Bone marrow (tissue), 2 donors: ENCODE results near the gene PRCD.
A peak's percentile ranks its signal among the peaks of the same experiment; 100 is the strongest.
"Not testable (repeated sequence)": the region's sequence is repeated elsewhere in the genome, so short reads cannot be mapped to it uniquely, and the experiment has no call there.

Experiments used
- DNase-seq, 2 donors: peaks; one replicate each; lab custom pipeline; 2025; lab: John Stamatoyannopoulos, UW

Gene PRCD

DNA sequence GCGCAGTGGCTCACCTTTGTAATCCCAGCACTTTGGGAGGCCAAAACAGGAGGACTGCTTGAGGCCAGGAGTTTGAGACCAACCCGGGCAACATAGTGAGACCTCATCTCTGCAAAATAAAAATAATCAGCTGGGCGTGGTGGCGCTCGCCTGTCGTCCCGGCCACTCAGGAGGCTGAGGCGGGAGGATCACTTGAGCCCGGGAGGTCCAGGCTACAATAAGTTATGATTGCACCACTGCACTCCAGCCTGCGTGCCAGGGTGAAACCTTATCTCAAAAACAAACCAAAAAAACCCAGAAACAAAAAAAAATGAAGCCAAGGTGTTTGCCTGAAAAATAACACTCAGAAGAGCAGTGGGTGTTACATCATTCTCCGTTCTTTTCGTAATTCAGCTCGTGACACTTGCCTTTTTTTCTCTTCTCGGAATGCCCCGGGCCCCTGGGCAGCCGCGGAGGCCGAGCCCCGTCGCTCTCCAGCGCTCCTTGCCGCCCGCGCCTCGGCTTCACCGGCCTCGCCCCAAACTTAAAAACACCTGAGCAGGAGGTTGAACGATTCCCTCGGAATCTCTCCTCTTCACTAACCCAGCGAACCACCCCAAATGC, 17.0 kb downstream of the PRCD start:
- no peak for DNase-seq

GRCh38 chr17:76557368-76558197, 17.7 kb downstream of the PRCD start:
- peak; percentile 76 to 97 for DNase-seq

DNA sequence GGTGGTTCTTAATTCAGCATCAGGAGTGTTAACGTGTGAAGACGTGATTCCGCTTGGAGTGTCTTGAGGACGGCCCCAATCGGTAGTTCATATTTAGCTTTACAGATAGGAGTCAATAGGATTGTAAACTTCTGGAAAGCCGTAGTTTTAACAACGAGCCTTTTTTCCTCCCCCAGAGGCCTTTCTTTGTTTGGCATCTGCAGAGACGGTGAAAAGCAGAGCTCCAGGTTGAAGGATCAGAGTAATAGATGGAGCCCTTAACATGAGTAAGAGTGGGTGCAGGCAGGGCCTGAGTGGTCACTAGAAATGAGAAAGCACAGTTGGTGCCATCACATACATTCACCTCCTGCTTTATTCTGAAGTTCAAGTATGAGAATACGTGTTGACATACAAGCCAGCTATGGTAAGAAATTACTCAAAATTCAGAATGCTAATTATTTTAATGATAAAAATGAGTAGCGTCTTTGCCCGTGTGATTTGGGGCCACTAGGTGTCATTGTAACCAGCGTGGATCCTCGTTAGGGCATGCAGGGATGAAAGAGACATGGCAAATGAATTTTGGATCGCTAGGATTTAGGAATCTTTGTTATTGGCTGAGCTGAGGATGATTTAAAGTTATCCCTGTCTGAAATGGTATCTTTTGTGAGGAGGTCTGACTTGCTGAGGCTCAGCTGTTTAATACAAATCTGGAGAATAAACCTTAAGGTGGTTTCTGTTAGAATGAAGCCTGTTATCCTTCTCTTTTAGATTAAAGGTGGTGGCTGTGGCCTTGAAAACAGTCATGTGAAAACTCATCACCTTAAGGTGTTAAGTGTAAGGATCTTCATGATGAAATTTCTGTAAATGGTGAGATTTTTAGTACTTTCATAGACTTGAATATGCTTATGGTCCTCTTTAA, 18.6 kb downstream of the PRCD start:
- no peak for DNase-seq

- DNase-seq = not testable (repeated sequence)
These were observed 19.6 kb downstream of the PRCD start for GRCh38 chr17:76559460-76559859.

DNA sequence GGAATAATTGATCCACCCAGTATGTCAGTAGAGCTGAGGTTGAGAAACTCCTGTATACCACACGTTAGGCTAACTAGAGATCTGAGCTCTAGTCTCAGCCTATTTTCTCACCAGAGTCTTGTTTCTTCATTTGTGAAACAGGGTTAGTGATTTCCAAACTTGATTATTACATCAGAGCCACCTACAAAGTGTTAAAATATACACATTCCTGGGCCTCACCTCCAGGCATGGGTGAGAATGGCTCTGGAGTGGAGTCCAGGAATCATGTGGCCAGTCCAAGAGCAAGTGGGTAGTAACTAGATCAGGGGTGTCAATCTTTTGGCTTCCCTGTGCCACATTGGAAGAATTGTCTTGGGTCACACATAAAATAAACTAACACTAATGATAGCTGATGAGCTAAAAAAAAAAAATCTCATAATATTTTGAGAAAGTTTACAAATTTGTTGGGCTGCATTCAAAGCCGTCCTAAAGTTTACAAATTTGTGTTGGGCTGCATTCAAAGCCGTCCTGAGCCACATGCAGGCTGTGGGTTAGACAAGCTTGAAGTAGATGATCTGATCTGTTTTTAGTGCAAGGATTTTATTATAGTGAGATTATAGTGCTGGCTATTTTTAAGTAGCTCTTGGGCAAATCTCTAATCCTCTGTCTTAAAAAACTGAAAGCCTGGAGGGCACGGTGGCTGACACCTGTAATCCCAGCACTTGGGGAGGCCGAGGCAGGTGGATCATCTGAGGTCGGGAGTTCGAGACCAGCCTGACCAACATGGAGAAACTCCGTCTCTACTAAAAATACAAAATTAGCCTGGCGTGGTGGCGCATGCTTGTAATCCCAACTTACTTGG, 20.4 kb downstream of the PRCD start:
- DNase-seq = no peak

- DNase-seq = no peak
These were observed 21.0 kb downstream of the PRCD start for GRCh38 chr17:76560877-76561221.

DNA sequence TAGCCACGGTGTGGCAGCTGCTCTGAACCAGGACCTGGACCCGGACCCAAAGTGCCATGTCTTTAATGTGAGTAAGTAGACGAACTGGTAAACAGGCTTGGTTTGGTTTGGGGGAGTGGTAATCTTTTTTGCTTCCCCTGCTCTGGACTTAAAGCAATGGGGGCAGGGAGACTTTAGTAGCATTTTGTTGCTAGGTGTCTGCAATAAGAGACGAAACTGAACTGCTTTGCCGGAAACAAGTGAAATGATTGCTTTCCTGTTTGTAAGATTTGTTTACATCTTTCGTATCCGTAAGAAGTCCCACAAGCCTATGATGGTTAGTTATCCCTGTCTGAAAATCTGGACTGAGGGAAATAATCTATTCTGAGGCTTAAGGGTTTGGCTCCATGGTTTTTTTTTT, 21.5 kb downstream of the PRCD start:
- no peak for DNase-seq

DNA sequence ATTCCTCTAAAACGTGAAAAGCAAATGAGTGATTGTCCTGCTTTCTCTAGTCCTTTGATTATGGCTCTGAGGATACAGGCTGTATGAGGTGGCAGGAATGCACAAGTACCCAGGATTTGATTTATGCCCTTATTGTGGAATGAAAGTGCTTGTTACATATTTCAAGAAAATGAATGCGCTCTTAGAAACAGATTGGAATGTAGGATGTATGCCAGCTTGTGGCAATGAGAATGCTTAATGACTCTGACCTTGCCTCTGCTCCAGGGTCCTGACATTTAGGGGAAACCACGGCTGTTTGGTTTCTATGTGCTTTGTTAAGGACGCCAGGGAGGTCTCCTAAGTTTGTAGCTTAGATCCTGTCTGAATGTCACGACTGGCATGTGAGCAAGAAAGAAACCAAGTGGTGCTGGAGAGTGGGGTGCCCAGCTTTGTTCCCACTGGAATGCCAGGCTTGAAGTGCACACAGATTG, 22.0 kb downstream of the PRCD start:
- no peak for DNase-seq

DNA sequence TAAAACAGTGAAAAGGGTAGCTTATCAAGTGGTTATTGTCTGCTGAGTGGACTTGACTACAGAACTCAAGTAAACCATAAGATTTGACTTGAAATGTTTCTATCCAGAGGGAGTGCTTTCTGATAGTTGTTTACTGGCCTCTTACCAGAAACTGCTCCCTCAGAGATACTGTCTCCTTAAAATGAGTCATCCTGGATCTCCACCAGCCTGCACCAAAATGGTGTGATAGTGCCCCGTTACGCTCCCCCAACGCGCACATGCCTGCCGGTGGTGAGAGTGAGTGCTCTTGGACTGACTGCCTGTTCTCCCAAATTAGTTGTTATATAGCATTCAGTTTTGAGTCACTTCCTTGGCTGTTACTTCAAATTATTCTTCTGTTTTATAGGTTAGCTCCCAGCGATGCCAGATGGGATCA, 22.9 kb downstream of the PRCD start:
- peak in 1 of 2 donors; percentile 33 for DNase-seq

GRCh38 chr17:76563359-76563758, 23.5 kb downstream of the PRCD start:
- DNase-seq = not testable (repeated sequence)

DNA sequence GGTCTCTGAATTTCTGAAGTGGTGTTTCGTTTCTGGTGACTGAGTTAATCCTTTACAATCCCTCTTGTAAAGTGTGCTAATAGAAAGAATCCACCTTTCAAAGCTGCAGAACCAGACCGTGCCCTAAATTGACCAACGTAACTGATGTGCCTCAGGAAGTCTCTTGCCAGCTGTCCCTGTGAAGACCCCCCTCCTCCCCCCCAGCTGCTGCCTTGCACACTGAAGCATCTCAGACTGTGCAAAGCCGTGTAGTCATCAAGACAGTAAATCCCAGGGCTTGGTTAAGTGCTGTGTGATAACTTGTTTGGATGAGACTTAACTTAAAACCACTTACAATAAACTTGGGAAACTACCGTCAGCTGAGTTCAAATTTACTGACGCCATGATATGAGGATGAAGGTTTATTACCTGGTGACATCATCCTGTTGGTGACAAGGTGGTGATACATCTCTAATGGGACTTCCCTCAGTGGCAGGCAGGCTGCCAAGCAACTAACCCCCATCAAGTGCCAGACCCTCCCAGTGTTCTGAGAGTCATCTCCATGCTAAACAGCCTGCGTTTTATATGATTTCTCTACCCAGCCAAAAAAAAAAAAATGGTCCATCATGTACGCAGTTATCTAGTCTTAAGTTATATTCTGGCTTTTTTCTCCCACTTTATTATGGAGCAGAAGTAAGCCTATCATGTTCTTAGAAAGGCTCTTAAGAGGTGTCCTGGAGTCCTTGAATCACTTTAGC, 25.3 kb downstream of the PRCD start:
- DNase-seq = not testable (repeated sequence)

- no peak for DNase-seq
These were observed 26.1 kb downstream of the PRCD start for GRCh38 chr17:76565728-76566612.

DNA sequence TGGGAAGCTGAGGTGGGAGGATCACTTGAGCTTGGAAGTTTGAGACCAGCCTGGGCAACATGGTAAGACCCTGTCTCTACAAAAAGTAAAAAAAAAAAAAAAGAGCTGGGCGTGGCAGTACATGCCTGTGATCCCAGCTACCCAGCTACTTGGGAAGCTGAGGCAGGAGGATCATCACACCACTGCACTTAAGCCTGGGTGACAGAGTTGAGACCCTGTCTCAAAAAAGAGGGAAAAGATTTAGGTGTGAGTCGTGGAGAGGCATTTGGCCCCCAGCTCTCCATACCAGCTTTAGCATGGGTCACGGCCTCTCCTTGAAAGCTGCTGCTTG, 26.7 kb downstream of the PRCD start:
- no peak for DNase-seq

DNA sequence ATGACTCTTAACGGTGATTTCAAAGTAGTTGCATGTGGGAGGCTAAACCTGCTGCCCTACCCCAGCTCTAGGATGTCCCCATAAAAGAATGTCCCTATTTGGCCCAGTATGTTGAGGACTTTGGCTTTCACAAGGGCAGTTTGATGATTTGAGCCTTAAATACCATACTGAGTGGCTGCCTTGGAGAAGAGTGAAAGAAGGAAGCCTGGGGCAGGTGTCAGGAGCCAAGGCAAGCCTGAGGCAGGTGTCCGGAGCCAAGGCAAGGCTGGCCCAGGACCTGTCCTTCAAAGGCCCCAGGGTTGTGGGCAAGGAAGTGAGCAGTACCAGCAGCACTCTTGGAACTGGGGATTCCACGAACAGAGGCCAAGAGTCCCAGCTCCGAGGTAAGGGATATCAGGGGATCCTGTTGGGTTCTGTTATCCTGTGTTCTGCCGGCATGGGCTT, 27.2 kb downstream of the PRCD start:
- no peak for DNase-seq

DNA sequence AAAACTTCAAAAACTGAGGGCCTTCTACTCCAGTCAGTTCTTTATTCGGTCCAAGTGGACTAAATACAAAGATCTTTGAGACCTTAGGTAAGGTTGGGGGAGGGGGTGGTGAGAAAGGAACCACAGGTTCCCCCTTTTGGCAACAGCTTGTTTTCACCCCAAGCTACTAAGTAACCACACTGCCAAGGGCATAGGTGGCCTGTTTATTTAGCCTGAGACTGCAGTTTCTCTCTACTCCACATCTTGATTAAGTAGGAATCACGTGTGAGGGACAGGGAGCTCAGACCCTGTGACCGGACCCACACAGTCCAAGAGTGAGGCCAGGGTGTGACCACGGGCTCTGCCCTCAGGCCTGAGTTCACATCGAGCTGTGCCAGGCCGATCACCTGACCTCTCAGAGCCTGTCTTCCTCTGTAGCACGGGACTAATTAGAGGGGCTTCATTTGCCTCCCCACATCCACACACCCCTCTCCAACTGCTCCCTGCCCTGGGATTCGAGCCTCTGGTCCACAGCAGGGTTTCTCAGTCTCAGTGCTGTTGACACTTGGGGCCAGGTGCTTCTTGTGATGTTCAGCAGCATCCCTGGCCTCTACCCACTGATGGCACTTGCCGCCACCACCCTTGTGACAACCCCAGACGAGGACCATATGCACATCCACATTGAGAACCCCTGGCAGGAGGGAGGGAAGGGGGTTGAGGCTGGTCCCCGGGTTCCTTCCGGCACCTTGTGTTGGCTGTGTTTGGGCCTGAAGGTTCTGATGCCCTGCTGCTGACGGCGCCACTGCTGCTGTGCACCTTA, 28.0 kb downstream of the PRCD start:
- no peak for DNase-seq

DNA sequence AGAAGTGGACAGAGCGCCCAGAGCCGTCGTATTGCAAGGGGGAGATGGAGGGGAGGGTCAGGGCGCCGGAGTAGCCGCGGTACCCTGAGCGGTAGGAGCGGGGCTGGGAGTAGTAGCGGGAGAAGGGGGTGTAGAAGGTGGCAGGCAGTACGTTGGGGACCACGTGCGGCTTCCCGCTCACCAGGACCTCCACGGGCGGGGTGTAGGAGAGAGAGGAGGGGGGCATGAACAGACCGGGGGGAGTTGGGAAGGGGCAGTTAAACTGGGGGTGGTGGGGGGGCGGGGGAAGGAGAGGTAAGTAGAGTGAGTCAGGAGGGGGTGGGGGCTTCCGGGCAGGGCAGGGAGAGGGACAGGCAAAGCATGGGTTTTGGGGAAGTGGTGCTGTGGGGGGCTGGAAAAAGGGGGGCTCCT, 29.0 kb downstream of the PRCD start:
- peak in 1 of 2 donors; percentile 54 for DNase-seq

DNA sequence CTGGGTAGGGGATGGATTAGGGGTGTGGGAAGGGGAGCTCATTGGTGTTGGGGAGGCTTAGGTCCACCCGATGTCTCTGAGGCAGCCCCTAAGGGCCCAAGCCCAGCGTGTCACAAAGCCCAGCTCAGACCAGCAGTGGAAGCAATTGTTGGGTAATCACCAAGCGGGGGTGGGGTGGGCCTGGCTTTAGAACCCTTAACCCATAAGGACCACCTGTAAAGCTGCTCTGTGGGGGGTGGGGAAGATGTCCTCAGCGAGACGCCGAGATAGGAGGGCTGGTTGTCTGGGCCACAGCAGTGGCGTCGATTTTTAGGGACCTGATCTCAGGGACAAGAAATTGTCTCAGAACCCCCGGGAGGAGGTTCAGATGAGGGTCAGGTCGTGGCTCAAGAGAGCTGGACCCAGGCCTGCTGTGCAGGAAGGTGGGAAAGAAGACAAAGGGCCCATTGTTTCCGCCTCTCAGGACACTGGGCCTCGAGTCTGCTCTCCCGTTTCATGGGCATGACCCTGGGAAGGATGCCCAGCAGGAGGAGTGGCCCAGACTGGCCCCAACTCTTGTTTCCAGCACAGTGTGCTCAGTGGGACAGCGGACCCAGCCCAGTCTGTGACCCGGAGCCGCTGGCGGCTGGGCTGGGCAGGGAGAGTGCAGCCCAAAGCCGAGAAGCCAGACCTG, 29.9 kb downstream of the PRCD start:
- no peak for DNase-seq

- DNase-seq = no peak
These were observed 30.6 kb downstream of the PRCD start for GRCh38 chr17:76570457-76570856.
